Progenitor cell of endocrine pancreas (in vitro differentiated cells): ENCODE results near the gene HSD17B11. TPM values are rescaled to one million over a fixed set of nuclear protein-coding genes. Genes with fewer than 3 reads are reported as not detected.

ENCODE experiments used
- DNase-seq: peaks from one replicate; pipeline ENCODE4 v3.0.0; 2021; ENCODE audit warnings: low spot score; ENCODE audit not compliant: unreplicated experiment
- H3K27ac Mint-ChIP-seq: 2 replicates; pipeline ENCODE4 v1.8.0; 2021; ENCODE audit warnings: mild to moderate bottlenecking, moderate library complexity, mixed read lengths
- H3K27me3 Mint-ChIP-seq: 2 replicates; pipeline ENCODE4 v1.8.0; 2021; ENCODE audit warnings: mixed read lengths
- H3K36me3 Mint-ChIP-seq: 2 replicates; pipeline ENCODE4 v1.8.0; 2022; ENCODE audit warnings: mixed read lengths; ENCODE audit not compliant: insufficient read depth
- H3K4me1 Mint-ChIP-seq: 2 replicates; pipeline ENCODE4 v1.8.0; 2021; ENCODE audit warnings: low read depth, mixed read lengths
- H3K4me3 Mint-ChIP-seq: 2 replicates; pipeline ENCODE4 v1.8.0; 2021; ENCODE audit warnings: low read depth, mild to moderate bottlenecking, moderate library complexity, mixed read lengths
- H3K9me3 Mint-ChIP-seq: 2 replicates; pipeline ENCODE4 v1.8.0; 2021; ENCODE audit warnings: low read depth, mixed read lengths
- microRNA-seq: library from miRNA; unstranded; fragments of <30 nt; microRNA quantifications from one replicate; pipeline ENCODE4 v1.1.0, GENCODE V29; 2020; ENCODE audit warnings: borderline number of aligned reads; ENCODE audit not compliant: unreplicated experiment
- total RNA-seq: library from RNA; stranded (reverse); gene quantifications from 2 replicates; pipeline ENCODE4 v1.2.1, GENCODE V29; 2021
- TF ChIP-seq, protein P1 (sequence below): fragments of 200-600 bp; sonication (generic); IDR thresholded peaks from one replicate; pipeline ENCODE4 v1.5.0; 2021; ENCODE audit warnings: antibody characterized with exemption, mild to moderate bottlenecking; ENCODE audit not compliant: unreplicated experiment

Gene HSD17B11
- total RNA-seq, 1 donor from 2014 or later, result 28.2 TPM

DNA sequence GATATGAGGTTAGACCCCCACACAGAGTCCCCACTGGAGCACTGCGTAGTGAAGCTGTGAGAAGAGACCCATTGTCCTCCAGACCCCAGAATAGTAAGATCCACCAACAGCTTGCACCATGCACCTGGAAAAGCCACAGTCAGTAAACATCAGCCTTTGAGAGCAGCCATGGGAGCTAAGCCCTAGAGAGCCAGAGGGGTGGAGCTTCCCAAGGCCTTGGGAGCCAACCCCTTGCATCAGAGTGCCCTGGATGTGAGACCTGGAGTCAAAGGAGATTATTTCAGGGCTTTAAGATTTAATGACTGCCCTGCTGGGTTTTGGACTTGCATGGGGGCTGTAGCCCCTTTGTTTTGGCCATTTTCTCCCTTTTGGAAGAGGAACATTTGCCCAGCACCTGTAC is 104.0 kb downstream of the HSD17B11 start:
- no peaks in the 10 kb centered on the region for H3K4me1 Mint-ChIP-seq
- peaks cover 22% of the 10 kb centered on the region for H3K9me3 Mint-ChIP-seq
- H3K4me3 Mint-ChIP-seq, result no peak overlapping the region
- H3K27ac Mint-ChIP-seq, result no peak overlapping the region
- H3K36me3 Mint-ChIP-seq, result no peaks in the 10 kb centered on the region
- TF ChIP-seq, protein P1, sequence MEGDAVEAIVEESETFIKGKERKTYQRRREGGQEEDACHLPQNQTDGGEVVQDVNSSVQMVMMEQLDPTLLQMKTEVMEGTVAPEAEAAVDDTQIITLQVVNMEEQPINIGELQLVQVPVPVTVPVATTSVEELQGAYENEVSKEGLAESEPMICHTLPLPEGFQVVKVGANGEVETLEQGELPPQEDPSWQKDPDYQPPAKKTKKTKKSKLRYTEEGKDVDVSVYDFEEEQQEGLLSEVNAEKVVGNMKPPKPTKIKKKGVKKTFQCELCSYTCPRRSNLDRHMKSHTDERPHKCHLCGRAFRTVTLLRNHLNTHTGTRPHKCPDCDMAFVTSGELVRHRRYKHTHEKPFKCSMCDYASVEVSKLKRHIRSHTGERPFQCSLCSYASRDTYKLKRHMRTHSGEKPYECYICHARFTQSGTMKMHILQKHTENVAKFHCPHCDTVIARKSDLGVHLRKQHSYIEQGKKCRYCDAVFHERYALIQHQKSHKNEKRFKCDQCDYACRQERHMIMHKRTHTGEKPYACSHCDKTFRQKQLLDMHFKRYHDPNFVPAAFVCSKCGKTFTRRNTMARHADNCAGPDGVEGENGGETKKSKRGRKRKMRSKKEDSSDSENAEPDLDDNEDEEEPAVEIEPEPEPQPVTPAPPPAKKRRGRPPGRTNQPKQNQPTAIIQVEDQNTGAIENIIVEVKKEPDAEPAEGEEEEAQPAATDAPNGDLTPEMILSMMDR, result no peak
- DNase-seq, result no peak
- no peaks in the 10 kb centered on the region for H3K27me3 Mint-ChIP-seq

Small RNA genes within 50 kb of the gene (microRNA-seq; reads per million reads assigned to microRNA genes)
- not detected for gene MIR5705

Other genes with a start within 250 kb of the HSD17B11 start
- gene KLHL8, start 170.6 kb downstream of the HSD17B11 start, total RNA-seq, result 13.4 and 13.6 TPM in 2 replicates
- 0.16 and 0.31 TPM in 2 replicates for gene HSD17B13, start 68.3 kb downstream of the HSD17B11 start, total RNA-seq
- gene NUDT9, start 31.4 kb upstream of the HSD17B11 start, total RNA-seq, result 35.1 and 37.8 TPM in 2 replicates
- gene SPARCL1, start 138.2 kb upstream of the HSD17B11 start, total RNA-seq, result 0.41 and 0.84 TPM in 2 replicates
- gene DSPP, start 217.3 kb upstream of the HSD17B11 start, total RNA-seq, result not detected in 2 replicates